ENCODE measurements around the gene BHLHA9.
A peak's percentile ranks its signal among the peaks of the same experiment; 100 is the strongest.

The BHLHA9 gene

DNA sequence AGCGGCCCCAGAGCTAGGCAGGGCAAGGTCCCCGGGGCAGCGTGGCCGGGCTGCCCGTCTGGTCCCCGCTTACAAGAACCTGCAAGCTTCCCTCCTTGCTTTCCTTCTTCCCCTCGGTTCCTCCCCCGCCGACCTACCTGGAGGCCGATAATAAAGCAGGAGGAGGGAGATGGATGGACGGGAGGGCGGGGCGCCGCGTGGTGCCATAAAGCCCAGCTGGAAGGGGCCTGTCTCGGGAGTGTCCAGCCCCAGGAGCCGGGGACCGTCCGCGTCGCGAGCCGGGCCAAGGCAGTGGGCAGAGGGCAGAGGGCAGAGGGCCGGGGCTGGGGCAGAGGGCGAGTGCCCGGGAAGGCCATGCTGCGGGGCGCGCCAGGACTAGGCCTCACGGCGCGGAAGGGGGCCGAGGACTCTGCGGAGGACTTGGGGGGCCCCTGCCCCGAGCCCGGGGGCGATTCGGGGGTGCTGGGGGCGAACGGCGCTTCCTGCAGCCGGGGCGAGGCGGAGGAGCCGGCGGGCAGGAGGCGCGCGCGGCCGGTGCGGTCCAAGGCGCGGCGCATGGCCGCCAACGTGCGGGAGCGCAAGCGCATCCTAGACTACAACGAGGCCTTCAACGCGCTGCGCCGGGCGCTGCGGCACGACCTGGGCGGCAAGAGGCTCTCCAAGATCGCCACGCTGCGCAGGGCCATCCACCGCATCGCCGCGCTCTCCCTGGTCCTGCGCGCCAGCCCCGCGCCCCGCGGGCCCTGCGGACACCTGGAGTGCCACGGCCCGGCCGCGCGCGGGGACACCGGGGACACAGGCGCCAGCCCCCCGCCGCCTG, at the start of gene BHLHA9:
TSS of gene BHLHA9 (plus strand) at position 235 of the 820 bp plus-strand sequence. CDS start at position 355, 120 bp downstream.
- H3K27me3 ChIP-seq (ENCODE audit: control insufficient read depth in 1 of 2, insufficient read depth in 2 of 2, low read length in 2 of 2): peaks cover 13 to 27% of the 10 kb centered on the region in 2 donors
- no peaks in the 10 kb centered on the region for H3K4me1 ChIP-seq (ENCODE audit: insufficient read depth, low read length)
- H3K27ac ChIP-seq (ENCODE audit: low read depth, low read length): no peak within 1 kb of the TSS
- no peaks in the 10 kb centered on the region for H3K36me3 ChIP-seq (ENCODE audit: insufficient read depth, low read length)
- H3K4me3 ChIP-seq (ENCODE audit: low read depth in 1 of 2, low read length in 2 of 2): peak within 1 kb of the TSS in 1 of 2 donors; percentile 27
- no peaks in the 10 kb centered on the region for H3K9me3 ChIP-seq (ENCODE audit: low read length)
- H3K9ac ChIP-seq (ENCODE audit: low read length): no peak within 1 kb of the TSS

DNA sequence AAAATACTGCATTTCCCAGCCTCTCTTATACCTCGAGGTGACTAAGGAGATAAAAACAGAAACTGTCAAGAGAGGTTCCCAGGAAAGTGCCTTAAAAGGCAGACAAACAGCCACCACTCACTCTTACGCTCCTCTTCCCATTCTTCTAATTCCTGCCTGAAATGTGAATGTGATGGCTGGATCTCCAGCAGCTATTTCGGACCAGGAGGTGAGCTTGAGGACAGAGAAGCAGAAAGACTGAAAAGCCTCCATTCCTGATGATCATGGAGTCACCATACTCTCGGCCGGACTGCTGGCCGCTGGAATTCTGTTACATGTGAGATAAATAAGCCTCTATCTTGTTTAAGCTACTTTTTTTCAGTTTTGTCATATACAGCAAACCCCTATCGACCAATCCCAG, 49.0 kb upstream of the BHLHA9 start:
- Histone ChIP-seq H3K27me3 (ENCODE audit: control insufficient read depth in 1 of 2, insufficient read depth in 2 of 2, low read length in 2 of 2) (peaks cover 0 to 4% of the 10 kb centered on the region in 2 donors), H3K4me1 (ENCODE audit: insufficient read depth, low read length) (no peaks in the 10 kb centered on the region), H3K4me3 (ENCODE audit: low read depth in 1 of 2, low read length in 2 of 2) (no peak overlapping the region), H3K9ac (ENCODE audit: low read length) (no peak overlapping the region), H3K27ac (ENCODE audit: low read depth, low read length) (no peak overlapping the region), H3K36me3 (ENCODE audit: insufficient read depth, low read length) (no peaks in the 10 kb centered on the region), H3K9me3 (ENCODE audit: low read length) (peaks cover 6% of the 10 kb centered on the region)

- no peak overlapping the region for H3K4me3 ChIP-seq (ENCODE audit: low read depth in 1 of 2, low read length in 2 of 2)
- no peak overlapping the region for H3K9ac ChIP-seq (ENCODE audit: low read length)
- H3K27me3 ChIP-seq (ENCODE audit: control insufficient read depth in 1 of 2, insufficient read depth in 2 of 2, low read length in 2 of 2): peaks cover 0 to under 1% of the 10 kb centered on the region in 2 donors
- no peaks in the 10 kb centered on the region for H3K4me1 ChIP-seq (ENCODE audit: insufficient read depth, low read length)
- H3K36me3 ChIP-seq (ENCODE audit: insufficient read depth, low read length): no peaks in the 10 kb centered on the region
- H3K27ac ChIP-seq (ENCODE audit: low read depth, low read length): no peak overlapping the region
- H3K9me3 ChIP-seq (ENCODE audit: low read length): peaks cover 6% of the 10 kb centered on the region
Observed at GRCh38 chr17:1222321-1222720, 47.9 kb upstream of the BHLHA9 start.

DNA sequence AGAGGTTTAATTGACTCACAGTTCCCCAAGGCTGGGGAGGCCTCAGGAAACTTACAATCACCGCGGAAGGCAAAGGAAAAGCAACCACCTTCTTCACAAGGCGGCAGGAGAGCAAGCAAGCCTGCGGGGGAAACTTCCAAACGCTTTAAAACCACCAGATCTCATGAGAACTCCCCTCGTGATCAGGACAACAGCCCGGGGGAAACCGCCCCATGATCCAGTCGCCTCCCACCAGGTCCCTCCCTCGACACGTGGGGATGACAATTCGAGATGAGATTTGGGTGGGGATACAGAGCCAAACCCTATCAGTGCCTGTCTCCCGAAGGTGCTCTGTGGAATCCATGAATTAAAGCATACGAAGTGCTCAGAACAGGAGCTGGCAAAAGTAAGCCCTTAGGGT, 46.6 kb upstream of the BHLHA9 start:
- Histone ChIP-seq H3K4me1 (ENCODE audit: insufficient read depth, low read length) (no peaks in the 10 kb centered on the region), H3K27me3 (ENCODE audit: control insufficient read depth in 1 of 2, insufficient read depth in 2 of 2, low read length in 2 of 2) (peaks cover 0 to 13% of the 10 kb centered on the region in 2 donors), H3K9ac (ENCODE audit: low read length) (no peak overlapping the region), H3K27ac (ENCODE audit: low read depth, low read length) (no peak overlapping the region), H3K9me3 (ENCODE audit: low read length) (peaks cover 6% of the 10 kb centered on the region), H3K36me3 (ENCODE audit: insufficient read depth, low read length) (no peaks in the 10 kb centered on the region), H3K4me3 (ENCODE audit: low read depth in 1 of 2, low read length in 2 of 2) (no peak overlapping the region)

GRCh38 chr17:1224330-1224729, 45.9 kb upstream of the BHLHA9 start:
- Histone ChIP-seq H3K36me3 (ENCODE audit: insufficient read depth, low read length) (no peaks in the 10 kb centered on the region), H3K27me3 (ENCODE audit: control insufficient read depth in 1 of 2, insufficient read depth in 2 of 2, low read length in 2 of 2) (peaks cover 0 to 13% of the 10 kb centered on the region in 2 donors), H3K9me3 (ENCODE audit: low read length) (peaks cover 6% of the 10 kb centered on the region), H3K9ac (ENCODE audit: low read length) (no peak overlapping the region), H3K27ac (ENCODE audit: low read depth, low read length) (no peak overlapping the region), H3K4me1 (ENCODE audit: insufficient read depth, low read length) (no peaks in the 10 kb centered on the region), H3K4me3 (ENCODE audit: low read depth in 1 of 2, low read length in 2 of 2) (no peak overlapping the region)

DNA sequence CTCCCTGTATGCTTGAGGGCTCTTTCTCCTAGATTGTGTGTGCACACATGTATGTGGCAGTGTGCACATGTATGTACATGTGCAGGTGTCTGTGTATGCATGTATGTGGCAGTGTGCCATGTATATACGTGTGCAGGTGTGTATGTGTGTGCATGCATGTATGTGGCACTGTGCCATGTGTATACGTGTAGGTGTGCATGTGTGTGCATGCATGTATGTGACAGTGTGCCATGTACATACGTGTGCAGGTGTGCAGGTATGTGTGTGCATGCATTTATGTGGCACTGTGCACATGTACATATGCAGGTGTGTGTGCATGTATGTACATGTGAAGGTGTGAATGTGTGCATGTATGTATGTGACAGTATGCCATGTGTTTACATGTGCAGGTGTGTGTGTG, 43.9 kb upstream of the BHLHA9 start:
- Histone ChIP-seq H3K9ac (ENCODE audit: low read length) (no peak overlapping the region), H3K36me3 (ENCODE audit: insufficient read depth, low read length) (no peaks in the 10 kb centered on the region), H3K4me1 (ENCODE audit: insufficient read depth, low read length) (no peaks in the 10 kb centered on the region), H3K4me3 (ENCODE audit: low read depth in 1 of 2, low read length in 2 of 2) (no peak overlapping the region), H3K27ac (ENCODE audit: low read depth, low read length) (no peak overlapping the region), H3K9me3 (ENCODE audit: low read length) (peaks cover 2% of the 10 kb centered on the region), H3K27me3 (ENCODE audit: control insufficient read depth in 1 of 2, insufficient read depth in 2 of 2, low read length in 2 of 2) (peaks cover 2 to 27% of the 10 kb centered on the region in 2 donors)

GRCh38 chr17:1227365-1227764, 42.9 kb upstream of the BHLHA9 start:
- Histone ChIP-seq H3K9me3 (ENCODE audit: low read length) (no peaks in the 10 kb centered on the region), H3K27me3 (ENCODE audit: control insufficient read depth in 1 of 2, insufficient read depth in 2 of 2, low read length in 2 of 2) (peaks cover 10 to 38% of the 10 kb centered on the region in 2 donors), H3K9ac (ENCODE audit: low read length) (no peak overlapping the region), H3K4me3 (ENCODE audit: low read depth in 1 of 2, low read length in 2 of 2) (peak overlapping the region in 1 of 2 donors; percentile 27), H3K36me3 (ENCODE audit: insufficient read depth, low read length) (no peaks in the 10 kb centered on the region), H3K27ac (ENCODE audit: low read depth, low read length) (no peak overlapping the region), H3K4me1 (ENCODE audit: insufficient read depth, low read length) (no peaks in the 10 kb centered on the region)

- Histone ChIP-seq H3K36me3 (ENCODE audit: insufficient read depth, low read length) (no peaks in the 10 kb centered on the region), H3K27ac (ENCODE audit: low read depth, low read length) (no peak overlapping the region), H3K4me1 (ENCODE audit: insufficient read depth, low read length) (no peaks in the 10 kb centered on the region), H3K4me3 (ENCODE audit: low read depth in 1 of 2, low read length in 2 of 2) (peak overlapping the region; percentile 27 to 32), H3K9me3 (ENCODE audit: low read length) (no peaks in the 10 kb centered on the region), H3K27me3 (ENCODE audit: control insufficient read depth in 1 of 2, insufficient read depth in 2 of 2, low read length in 2 of 2) (peaks cover 10 to 39% of the 10 kb centered on the region in 2 donors), H3K9ac (ENCODE audit: low read length) (no peak overlapping the region)
Observed at GRCh38 chr17:1227917-1228780, 42.1 kb upstream of the BHLHA9 start.

DNA sequence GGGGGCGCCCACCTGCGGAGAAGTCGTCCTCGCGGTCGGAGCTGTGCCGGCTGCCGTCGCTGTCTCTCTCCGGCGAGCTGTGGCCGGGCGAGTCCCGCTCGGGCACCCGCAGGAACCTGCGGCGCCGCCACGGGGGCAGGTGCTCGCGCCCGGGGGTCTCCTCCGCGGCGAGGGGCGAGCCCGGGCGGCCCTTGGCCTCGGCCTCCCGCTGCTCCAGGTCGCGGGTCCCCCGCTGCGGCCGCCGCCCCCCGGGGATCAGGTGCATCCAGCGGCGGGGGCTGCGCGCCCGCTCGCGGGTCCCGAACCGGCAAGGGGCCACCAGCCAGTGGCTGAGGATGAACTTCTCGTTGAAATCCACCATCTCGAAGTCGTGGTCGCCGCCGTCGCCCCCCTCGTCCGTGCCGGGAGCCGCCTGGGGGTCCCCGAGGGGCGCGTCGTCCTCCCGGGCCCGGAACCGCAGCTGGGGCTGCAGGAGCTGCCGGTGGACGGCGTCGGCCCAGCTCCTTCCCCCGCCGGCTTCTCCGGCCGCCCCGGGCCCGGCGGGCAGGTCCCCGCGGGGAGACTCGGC, 41.4 kb upstream of the BHLHA9 start:
- peaks cover 10 to 39% of the 10 kb centered on the region in 2 donors for H3K27me3 ChIP-seq (ENCODE audit: control insufficient read depth in 1 of 2, insufficient read depth in 2 of 2, low read length in 2 of 2)
- no peaks in the 10 kb centered on the region for H3K9me3 ChIP-seq (ENCODE audit: low read length)
- no peak overlapping the region for H3K27ac ChIP-seq (ENCODE audit: low read depth, low read length)
- no peaks in the 10 kb centered on the region for H3K4me1 ChIP-seq (ENCODE audit: insufficient read depth, low read length)
- H3K9ac ChIP-seq (ENCODE audit: low read length): no peak overlapping the region
- no peaks in the 10 kb centered on the region for H3K36me3 ChIP-seq (ENCODE audit: insufficient read depth, low read length)
- H3K4me3 ChIP-seq (ENCODE audit: low read depth in 1 of 2, low read length in 2 of 2): no peak overlapping the region

DNA sequence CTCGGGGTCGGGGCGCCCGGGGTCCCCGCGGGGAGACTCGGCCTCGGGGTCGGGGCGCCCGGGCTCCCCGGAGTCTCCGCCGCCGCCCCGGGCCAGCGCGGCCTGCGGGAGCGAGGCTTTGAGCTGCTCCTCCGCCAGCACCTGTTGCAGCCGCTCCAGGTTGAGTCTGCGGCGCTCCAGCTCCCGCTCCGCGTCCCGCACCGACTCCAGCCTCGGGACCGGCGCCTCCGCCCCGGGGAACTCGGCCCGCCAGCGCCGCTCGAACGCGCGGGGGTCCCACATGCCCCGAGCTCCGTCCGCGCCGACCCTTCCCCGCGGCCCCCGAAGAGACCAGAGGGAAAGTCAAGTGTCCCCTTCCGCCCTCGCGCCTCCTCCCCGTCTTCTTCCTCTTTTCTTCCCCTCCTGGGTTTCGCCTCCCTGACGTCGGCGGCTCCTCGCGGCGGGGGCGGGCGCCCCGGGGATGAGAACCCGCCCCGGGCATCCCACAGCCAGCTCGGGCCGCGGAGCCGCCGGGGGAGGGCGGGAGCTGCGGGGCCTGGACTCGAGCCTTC, 40.8 kb upstream of the BHLHA9 start:
- H3K9ac ChIP-seq (ENCODE audit: low read length): no peak overlapping the region

More for the DNA sequence above, 40.8 kb upstream of the BHLHA9 start:
- Histone ChIP-seq H3K4me1 (ENCODE audit: insufficient read depth, low read length) (no peaks in the 10 kb centered on the region), H3K36me3 (ENCODE audit: insufficient read depth, low read length) (no peaks in the 10 kb centered on the region), H3K27me3 (ENCODE audit: control insufficient read depth in 1 of 2, insufficient read depth in 2 of 2, low read length in 2 of 2) (peaks cover 10 to 39% of the 10 kb centered on the region in 2 donors), H3K4me3 (ENCODE audit: low read depth in 1 of 2, low read length in 2 of 2) (peak overlapping the region in 1 of 2 donors; percentile 36), H3K9me3 (ENCODE audit: low read length) (no peaks in the 10 kb centered on the region), H3K27ac (ENCODE audit: low read depth, low read length) (no peak overlapping the region)
